Hepatic stellate cell (primary cell): ENCODE results near the gene FAM50B.
"Not testable (repeated sequence)": the region's sequence is repeated elsewhere in the genome, so short reads cannot be mapped to it uniquely, and the experiment has no call there.

ENCODE experiments used
- DNase-seq: peaks from one replicate; pipeline ENCODE4 v3.0.0; 2011; ENCODE audit warnings: low spot score

Gene FAM50B

DNA sequence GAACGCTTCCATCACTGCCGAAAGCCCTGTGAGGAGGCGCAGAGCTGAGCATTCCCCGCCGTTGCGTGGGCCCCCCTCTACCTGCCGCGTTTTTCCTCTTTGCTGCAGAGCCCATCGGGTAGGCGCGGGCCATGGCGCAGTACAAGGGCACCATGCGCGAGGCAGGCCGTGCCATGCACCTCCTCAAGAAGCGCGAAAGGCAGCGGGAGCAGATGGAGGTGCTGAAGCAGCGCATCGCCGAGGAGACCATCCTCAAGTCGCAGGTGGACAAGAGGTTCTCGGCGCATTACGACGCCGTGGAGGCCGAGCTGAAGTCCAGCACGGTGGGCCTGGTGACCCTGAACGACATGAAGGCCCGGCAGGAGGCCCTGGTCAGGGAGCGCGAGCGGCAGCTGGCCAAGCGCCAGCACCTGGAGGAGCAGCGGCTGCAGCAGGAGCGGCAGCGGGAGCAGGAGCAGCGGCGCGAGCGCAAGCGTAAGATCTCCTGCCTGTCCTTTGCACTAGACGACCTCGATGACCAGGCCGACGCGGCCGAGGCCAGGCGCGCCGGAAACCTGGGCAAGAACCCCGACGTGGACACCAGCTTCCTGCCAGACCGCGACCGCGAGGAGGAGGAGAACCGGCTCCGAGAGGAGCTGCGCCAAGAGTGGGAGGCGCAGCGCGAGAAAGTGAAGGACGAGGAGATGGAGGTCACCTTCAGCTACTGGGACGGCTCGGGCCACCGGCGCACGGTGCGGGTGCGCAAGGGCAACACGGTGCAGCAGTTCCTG lies 693 bp downstream of the FAM50B start:
- no peak for DNase-seq

DNA sequence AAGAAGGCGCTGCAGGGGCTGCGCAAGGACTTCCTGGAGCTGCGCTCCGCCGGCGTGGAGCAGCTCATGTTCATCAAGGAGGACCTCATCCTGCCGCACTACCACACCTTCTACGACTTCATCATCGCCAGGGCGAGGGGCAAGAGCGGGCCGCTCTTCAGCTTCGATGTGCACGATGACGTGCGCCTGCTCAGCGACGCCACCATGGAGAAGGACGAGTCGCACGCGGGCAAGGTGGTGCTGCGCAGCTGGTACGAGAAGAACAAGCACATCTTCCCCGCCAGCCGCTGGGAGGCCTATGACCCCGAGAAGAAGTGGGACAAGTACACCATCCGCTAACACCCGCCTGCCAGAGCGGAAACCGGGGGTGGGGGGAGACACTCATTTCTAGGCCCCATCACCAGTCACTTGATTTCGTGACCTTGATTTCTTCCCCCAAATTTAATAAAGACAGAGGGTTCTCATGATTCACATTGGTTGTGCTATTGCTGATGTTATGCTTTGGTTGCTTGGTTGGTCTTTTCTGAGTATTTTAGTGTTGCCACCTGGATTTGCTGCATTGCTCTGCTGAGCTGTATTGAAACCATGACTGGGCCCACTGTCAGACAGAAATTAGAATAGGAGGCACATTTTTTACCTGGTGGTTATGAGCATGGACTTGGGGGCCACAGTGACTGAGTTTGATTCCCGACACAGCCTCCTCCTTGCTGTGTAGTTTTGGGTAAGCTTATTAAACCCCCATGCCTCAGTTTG lies 1.5 kb downstream of the FAM50B start:
- no peak for DNase-seq

DNA sequence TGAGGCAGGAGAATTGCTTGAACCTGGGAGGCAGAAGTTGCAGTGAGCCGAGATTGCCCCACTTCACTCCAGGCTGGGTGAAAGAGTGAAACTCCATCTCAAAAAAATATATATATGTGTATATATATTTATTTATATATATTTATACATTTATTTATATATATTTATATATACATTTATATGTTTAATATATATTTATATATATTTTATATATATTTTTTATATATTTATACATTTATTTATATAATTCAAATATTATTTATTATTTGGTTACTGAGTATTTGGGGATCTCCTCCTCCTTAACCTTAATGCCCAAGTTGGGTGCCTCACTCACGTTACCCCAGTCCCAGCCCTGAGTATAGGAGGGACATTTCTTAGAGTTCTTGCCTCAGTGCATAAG lies 2.7 kb downstream of the FAM50B start:
- DNase-seq, result no peak

DNA sequence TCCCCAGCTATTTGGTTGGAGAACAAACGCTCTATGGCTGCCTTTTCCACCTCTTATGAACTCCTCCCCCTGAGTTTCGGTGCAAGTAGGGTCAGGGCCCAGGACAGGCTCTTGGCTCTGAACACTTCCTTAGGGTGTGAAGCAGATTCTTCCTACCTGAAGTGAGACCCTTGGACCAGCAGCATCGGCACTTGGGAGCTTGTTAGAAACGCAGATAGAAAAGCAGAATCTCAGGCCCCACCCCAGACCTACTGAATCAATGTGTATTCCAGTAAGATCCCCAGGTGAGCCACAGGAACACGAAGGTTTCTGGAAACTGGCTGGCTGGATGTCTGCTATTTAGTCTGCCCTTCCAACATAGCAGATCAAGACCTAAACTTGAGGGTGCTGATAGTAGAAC lies 3.2 kb downstream of the FAM50B start:
- DNase-seq, result no peak

DNA sequence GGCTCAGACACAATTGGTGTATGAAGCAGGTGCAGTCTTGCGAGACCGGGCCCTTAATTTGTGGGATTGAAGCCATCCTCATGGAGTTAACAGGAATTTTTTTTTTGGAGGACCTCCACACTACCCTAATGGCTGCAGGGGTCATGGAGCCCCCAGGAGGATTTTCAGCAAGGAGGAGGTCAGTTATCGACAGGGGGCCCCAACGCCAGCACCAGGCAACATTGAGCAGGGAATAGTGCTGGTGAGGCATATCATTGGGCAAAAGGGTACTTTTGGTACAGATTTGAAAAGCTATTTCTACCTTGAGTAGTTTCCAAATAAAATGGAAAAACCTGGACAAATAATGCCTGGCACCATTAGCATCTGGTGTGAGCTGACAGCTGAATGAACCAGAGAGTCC lies 6.7 kb downstream of the FAM50B start:
- DNase-seq, result no peak

DNA sequence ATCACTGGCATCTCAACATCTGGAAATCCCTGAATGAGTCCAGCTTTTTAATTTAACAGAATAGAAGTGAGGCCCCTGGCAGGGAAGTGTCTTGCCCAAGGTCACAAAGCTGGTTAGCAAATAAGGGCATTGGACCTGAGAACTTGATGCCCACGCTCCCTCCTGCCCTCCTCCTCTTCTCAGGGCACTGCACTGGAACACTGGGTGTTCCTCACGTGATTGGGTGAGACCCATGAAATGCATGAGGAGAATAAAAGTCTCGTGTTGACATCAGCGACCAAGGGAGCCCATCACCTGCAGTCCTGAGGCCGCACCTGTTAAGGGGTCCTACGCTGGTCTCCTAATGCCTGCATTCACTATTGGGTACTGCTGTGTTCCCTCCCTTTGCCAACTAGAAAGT lies 7.4 kb downstream of the FAM50B start:
- DNase-seq, result no peak

DNA sequence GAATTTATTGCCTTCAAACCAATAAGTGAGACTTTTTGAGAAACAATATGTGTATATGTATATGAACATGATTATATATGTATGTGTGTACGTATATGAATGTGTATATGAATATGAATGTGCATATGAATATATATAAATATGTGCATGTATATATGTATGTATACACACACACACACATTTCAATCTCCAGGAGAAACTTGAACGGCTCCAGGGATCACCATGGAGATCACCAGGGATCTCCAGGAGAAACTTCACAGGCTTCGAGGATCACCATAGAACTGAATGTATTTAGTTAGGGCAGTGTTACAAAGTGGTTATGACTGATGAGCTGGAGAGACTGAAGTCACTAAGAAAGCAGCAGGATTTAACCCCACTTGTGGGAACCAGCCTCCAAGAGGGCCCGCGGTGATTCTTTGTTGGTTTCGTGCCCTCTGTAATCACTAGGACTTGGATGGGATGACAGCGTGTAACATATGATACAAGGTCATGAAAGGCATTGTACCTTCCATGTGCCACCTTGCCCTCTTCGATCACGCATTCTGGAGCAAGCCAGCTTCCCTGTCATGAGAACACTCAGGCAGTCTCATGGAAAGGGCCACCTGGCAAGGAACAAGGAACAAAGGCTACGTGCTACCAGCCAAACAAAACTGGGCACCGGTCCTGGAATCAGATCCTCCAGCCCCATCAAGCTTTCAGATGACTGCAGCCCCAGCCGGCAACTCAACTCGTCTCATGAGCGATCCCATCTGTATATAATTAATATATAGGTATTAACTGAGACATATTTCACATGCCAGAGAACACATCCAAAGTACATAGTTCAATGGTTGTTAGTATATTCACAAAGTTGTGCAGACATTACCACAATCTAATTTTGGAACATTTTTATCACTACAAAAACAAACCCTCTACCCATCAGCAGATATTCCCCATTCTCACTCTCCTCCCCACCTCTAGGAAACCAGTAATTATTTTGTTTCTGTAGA lies 8.6 kb downstream of the FAM50B start:
- DNase-seq, result no peak

DNA sequence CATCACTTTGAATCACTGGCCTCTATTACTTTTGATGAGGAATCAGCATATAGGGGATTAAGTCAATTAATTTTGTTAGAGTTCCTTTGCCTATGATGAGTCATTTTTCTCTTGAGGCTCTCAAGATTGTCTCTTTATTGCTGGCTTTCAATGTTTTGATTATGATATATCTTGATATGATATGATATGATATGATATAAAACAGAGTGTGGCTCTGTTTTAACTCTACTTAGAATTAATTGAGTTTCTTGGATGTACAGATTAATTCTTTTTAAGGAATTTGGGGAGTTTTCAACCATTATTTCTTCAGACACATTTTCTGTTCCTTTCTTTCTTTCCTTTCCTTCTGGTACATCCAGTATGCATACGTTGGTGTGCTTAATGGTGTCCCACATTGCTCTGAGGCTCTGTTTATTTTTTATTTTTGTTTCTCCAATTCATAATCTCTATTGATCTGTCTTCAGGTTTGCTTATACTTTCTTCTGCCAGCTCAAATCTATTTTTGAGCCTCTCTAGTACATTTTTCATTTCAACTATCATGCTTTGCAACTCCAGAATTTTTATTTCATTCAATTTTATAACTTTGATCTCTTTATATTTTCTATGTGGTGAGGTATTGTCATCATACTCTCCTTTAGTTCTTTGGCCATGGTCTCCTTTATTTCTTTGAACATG lies 10.8 kb downstream of the FAM50B start:
- DNase-seq, result no peak

DNA sequence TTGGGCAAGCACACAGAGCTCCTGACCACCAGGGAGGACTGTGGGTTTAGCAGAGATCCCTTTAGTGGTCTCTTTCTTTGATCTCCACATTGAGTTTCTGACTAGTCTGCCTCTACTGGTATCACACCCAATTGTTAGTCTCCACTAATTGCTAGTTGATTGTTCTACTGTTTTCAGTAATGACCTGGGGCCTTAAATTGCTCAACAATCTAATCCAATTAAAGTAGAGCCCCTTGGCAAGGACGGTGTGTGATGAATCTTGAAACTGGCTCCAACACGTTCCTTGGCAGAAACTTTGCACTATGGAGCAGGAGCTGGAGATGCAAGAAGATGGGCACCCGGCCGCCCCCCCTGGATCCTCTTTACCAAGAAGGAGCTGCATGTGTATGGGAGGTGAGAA lies 12.3 kb downstream of the FAM50B start:
- DNase-seq, result no peak

DNA sequence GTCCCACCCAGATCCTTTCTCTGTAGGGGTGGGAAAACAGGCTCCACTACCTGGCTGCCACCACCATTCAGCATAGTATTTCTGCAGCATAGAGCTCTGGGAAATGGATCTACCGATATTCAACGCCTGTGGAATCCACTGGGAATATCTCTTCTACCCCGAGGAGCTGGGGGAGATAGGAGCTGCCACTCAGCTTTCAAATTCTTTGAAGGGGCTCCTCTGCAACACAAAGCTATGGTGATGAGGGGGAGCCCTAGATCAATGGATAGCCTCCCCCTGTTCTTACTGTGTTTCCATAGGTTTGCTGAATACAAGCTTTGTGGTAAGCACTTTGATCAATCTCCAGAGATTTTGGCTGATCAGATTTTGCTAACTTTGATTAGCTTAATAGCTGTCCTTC lies 12.9 kb downstream of the FAM50B start:
- DNase-seq, result no peak

DNA sequence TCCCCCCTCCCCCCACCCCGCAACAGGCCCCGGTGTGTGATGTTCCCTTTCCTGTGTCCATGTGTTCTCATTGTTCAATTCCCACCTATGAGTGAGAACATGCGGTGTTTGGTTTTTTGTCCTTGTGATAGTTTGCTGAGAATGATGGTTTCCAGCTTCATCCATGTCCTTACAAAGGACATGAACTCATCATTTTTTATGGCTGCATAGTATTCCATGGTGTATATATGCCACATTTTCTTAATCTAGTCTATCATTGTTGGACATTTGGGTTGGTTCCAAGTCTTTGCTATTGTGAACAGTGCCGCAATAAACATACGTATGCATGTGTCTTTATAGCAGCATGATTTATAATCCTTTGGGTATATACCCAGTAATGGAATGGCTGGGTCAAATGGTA lies 14.1 kb downstream of the FAM50B start:
- not testable (repeated sequence) for DNase-seq

DNA sequence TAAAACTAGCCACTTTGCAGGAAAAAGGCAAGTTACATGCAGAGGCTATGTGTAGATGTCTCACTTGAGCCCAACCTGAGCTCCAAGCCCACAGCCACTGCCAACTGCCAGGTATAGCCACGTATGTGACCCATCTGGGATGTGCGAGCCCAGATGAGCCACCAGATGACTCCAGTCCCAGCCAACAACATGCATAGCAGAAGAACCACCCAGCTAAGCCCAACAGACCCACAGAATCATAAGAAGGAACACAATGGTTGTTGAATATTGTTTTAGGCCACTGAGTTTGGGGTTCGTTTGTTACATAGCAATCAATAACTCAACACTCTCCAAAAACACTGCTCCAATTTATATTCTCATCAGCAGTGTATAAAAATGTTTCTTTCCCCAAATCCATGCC lies 16.3 kb downstream of the FAM50B start:
- DNase-seq, result no peak

DNA sequence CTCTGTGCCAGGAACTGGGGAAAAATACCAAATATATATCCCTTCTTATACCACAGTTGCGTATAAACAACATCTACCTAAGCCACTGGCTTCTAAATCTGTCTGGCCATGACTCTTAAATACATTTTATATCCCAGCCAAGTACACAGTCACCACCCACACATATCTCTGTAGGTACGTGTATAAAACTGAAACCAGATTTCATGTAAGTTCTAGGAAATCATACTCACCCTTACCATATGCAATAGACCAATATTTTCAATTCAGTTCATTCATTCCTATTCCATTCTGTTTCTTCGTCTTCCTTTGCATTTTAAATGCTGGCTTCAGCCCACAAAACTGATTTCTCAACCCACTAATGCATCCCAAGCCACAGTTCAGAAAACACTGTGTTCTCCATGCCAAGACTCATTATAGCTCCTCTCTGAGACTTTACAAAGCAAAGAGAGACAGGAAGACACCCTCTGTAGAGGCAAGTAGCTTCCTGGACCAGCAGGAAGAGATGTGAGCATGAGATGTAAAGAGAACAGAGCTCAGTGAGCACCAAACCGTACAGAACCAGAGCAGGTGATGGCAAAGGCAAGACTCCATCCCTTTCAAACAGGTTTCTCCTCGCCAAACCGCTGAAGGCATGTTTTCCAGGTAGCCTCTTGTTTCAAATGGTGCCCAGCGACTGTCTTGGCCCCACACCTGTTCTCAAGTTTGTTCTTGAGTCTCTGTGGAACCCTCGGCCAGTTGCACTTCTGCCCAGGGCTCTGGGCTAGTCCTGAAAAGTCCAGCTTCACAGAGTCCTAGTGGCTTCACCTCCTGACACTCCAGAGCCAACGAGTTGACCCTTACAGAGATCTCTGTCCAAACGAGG lies 18.7 kb downstream of the FAM50B start:
- DNase-seq, result no peak

DNA sequence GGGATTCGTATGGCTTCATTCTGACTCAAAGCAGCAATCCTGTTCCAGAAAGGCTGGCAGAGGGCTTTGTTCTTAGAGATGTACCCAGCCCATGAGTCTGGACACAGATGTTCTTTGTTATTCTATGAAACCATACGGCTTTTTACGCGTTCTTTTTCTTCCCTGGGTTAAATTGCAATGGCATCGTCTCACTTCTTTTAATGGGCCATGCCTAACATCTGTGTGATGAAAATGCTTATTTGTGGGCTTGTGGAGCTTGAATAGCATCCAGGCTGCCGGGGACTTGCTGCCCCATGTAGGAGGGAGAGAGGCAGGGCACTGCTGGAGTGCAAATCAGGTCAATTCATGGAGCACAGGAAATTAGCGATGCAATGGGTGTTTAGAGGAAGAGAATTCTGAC lies 19.4 kb downstream of the FAM50B start:
- no peak for DNase-seq

DNA sequence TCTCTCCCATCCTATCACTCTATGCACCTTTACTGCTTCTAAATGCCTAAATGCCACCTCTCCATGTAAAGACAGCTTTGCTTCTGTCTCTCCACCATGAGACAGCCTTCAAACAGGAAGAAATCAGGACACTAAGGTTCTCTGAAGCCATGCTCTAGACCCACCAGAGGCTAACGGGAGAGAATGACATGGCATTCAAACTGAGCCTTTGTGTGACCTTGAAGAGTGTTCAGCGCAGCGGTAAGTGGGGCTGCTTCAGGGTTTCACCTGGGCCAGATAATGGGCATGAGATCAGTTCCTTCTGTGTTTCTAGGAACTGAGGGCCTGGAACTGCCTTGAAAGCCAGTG lies 20.1 kb downstream of the FAM50B start:
- no peak for DNase-seq

DNA sequence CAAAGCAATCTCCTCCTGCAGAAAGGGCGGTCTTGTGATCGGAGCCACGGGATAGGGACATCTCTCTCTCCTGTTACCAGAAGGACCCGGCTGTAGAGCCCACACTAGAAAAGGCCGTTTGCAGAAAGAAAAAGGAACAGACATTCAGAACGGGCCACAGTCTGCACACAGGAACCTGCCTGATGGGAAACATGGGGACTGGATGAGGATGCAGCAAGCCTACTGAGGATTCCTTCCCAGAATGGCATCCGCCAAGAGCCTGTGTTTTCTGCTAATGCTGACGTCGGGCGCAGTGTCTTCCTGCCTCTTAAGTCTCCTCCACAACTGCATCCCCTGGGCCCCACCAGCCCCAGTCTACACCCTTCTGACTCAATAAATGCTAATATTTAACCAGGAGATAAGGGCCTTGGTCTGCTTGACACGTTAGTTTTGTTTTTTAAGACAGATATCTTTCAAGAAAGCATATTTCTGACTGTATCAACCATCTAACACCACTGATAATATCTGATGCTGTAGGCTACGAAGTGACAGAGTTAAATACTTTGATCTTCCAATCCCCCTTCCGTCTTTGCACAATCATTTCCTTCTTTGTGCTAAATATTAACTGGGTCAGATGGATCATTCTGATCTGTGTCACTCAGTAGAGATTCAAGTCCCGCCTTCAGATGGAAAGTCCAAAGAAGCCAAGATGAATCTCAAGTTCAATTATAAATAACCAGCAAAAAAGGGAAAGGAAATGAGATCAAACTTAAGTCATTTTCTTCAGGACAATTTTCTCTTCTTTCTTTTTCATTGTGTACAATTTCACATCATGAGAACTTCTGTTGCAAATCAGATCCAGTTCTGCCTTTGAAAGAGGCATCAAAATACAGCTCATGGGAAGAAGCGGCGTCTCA lies 20.7 kb downstream of the FAM50B start:
- no peak for DNase-seq

DNA sequence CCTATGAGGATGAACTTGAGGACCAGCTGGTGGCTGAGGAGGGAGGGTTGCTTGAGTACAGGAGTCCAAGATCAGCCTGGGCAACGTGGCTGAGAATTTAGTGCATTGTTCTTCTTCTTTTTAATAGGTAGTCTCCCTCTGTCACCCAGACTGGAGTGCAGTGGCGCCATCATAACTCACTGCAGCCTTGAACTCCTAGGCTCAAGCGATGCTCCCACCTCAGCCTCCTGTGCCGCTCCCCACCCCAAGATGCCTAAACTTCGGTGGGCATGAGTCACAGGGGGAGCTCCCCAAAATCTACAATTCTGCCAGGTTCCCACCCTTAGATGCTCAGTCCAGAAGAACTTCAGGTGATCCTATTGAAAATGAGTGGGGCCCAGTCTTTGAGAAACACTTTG lies 21.4 kb downstream of the FAM50B start:
- no peak for DNase-seq

DNA sequence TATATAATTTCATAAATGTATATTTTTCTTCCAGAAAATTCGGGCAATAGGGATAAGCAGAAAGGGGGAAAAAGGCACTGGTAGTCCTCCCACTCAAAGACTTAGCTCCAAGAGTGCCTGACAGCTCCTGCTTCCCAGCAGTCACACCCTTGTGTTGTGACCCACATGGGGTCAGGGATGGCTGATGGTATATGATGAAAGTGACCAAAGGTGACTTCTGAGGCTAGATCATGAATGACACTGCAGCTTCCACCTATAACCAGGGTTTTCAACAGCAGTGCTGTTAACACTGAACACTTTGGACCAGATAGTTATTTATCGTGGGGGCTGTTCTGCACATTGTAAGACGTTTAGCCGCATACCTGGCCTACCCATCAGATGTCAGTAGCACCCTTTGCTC lies 22.3 kb downstream of the FAM50B start:
- no peak for DNase-seq

DNA sequence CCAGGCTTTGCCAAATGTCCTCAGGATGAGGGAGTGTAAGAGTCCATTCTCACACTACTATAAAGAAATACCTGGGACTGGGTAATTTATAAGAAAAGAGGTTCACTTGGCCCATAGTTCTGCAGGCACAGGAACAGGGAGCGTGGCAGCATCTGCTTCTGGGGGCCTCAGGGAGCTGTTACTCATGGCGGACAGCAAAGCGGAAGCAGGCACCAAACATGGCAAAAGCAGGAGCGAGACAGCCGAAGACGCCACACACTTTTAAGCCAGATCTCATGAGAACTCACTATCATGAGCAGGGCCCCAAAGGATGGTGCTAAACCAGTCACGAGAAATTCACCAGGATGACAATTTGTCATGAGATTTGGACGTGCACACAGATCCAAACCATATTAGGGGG lies 22.8 kb downstream of the FAM50B start:
- no peak for DNase-seq

DNA sequence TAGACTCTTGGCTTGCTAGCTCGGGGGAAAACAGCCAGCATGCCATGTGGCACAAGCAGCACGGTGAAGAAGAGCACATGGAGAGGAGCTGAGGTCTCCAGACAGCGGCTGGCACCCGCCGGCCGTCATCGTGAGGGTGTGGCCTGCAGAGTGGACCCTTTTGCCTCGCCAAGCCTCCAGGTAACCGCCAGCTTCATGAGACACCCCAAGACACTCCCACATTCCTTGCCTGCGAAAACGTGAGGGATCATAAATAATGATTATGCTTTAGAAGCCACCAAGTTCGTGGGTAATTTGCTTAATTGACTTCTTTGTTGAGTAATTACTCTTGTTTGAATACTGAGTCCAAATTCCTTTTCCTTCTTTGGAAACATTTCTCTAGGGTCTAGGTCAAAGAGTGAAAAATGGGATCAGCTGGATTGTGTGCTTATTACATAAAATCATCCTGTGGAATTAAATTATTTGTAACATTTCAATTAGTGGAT lies 23.2 kb downstream of the FAM50B start:
- no peak for DNase-seq
